GM13977 (cell line): ENCODE results near the gene SSPN.

Source experiments
- DNase-seq: peaks from one replicate; pipeline ENCODE4 v3.0.0; 2012; ENCODE audit warnings: low spot score
- in situ Hi-C: fragments of 300-500 bp; cut with MboI; formaldehyde crosslinking; loops from one replicate; pipeline ENCODE4 v1.12.0; 2022; ENCODE audit warnings: low sequenced_read_pairs, low pct_unique_long_range_greater_than_20kb, mixed read lengths, inconsistent platforms; ENCODE audit not compliant: unreplicated experiment
- TF ChIP-seq, protein P1 (sequence below): IDR thresholded peaks from 2 replicates; pipeline ENCODE4 v1.5.1; 2012; ENCODE audit warnings: mild to moderate bottlenecking, control low read depth; ENCODE audit not compliant: insufficient read depth; ENCODE audit errors: extremely low read depth, missing control alignments

Gene SSPN

DNA sequence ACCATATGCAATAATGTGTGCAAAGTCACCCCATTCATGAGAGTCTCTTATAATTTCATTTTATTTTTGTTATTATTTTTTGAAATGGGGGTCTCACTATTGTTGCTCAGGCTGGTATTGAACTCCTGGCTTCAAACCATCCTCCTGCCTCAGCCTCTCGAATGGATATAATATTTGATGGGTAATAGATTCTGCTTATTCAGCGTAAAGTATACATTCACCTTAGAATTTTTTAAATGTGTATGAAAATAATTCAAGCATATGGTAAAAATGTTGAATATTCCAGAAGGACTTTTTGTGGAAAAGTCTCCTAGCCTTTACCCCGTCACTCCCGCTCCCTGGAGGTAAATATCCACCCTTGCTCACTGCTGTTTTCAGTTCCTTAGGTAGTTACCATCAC lies 23.4 kb upstream of the SSPN start:
- in situ Hi-C loops, result no loop called here
- TF ChIP-seq, protein P1, sequence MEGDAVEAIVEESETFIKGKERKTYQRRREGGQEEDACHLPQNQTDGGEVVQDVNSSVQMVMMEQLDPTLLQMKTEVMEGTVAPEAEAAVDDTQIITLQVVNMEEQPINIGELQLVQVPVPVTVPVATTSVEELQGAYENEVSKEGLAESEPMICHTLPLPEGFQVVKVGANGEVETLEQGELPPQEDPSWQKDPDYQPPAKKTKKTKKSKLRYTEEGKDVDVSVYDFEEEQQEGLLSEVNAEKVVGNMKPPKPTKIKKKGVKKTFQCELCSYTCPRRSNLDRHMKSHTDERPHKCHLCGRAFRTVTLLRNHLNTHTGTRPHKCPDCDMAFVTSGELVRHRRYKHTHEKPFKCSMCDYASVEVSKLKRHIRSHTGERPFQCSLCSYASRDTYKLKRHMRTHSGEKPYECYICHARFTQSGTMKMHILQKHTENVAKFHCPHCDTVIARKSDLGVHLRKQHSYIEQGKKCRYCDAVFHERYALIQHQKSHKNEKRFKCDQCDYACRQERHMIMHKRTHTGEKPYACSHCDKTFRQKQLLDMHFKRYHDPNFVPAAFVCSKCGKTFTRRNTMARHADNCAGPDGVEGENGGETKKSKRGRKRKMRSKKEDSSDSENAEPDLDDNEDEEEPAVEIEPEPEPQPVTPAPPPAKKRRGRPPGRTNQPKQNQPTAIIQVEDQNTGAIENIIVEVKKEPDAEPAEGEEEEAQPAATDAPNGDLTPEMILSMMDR, result no peak
- DNase-seq, result no peak

DNA sequence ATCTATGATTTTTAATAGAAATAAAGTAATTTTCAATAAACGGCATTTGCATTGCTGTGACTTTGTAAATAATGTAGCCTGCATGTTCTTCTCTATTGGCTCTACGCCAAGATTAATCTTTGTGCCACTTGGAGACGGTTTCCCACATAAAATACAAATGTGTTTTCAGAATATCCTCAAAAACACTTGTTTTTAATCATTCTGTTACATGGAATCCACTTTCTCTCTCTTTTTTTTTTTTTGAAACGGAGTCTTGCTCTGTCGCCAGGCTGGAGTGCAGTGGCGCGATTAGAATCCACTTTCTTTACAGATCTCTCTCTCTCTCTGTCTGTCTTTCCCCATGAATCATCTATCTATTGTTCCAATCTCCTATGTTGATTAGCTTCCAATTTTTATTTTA lies 22.8 kb upstream of the SSPN start:
- DNase-seq, result no peak
- TF ChIP-seq, protein P1, result no peak
- in situ Hi-C loops, result no loop called here

DNA sequence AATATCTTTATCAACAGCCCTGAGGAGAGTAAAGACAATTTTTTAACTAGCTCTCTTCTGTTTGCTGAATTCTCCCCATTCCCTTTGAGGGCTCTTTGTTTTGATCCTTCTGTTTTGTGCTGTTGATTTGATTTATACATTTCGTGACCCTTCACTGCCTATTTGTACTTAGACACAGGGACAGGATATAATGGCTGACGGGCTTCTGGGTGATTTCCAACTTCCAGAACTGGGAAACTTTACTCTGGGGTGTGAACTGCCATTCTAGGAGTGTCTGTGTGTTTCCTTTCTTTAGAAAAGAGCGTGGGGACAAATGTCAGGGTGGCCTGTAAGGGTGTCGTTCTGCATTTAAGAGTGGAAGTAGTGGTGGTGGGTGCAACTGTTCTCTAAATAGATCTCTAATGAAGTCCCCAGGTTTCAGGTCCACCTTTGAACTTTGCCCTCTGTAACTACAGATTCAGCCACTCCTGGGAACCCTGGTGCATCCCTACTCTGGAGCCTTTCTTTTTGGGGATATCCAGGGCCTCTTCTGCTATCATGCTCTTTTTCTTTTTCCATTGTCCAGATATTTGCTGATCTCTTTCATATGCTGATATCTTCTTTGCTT lies 22.3 kb upstream of the SSPN start:
- in situ Hi-C loops, result no loop called here
- TF ChIP-seq, protein P1, result no peak
- DNase-seq, result no peak

DNA sequence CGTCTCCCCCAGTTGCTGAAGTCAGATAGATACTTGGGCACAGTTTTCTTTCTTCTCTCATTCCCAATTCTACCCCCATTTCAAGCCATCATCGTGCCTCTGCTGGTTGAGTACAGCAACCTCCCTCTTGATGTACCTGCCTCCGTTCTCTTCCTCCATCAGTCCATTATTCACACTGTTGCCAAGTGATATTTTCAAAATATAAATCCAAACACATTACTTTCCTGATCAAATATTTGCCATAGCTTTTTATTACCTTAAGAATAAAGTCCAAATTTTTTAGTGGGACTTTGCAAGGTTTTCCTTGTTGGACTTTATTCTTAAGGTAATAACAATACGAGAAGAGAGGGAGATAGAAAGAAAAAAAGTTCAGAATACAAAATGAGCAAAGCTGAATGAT lies 18.6 kb upstream of the SSPN start:
- TF ChIP-seq, protein P1, result no peak
- no peak for DNase-seq
- in situ Hi-C loops, result no loop called here

DNA sequence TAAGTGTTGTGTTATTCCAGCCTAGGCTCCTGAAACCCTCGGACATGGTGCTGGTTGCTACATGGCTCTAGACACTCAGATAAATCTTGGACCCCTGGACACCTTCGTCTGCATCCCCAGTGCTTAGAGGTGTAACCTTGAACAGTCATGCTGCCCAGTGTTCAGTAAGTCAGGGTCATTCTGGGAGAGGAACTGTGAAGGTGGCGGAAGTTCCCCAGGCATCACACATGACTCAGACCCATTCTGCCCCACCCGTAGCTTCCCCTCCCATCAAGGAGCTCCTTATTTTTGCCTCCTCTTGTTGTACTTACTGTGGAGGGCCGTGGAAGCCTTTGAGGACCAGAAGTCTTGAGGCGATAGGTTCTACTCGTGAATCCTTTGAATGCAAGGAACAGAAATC lies 18.1 kb upstream of the SSPN start:
- TF ChIP-seq, protein P1, result no peak
- no peak for DNase-seq
- in situ Hi-C loops, result no loop called here

DNA sequence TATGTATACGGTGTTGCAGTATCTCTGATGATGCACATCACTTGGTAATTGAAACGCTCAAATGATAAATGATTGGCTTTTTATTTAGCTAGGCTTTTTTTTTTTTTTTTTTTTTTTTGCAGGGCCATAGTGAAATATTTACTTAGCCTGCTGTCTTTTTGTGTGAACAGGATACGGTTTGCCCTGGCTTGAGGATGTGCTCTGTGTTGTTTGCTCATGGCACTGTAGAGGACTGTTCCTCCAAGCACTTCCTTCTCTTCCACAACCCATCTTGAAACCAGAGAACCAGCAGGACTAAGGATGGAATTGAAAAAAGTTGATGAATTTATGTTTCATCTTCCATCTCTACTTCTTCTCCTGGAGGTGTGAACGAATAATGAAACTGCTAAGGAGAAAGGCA lies 15.5 kb upstream of the SSPN start:
- in situ Hi-C loops, result no loop called here
- no peak for DNase-seq
- TF ChIP-seq, protein P1, result no peak

DNA sequence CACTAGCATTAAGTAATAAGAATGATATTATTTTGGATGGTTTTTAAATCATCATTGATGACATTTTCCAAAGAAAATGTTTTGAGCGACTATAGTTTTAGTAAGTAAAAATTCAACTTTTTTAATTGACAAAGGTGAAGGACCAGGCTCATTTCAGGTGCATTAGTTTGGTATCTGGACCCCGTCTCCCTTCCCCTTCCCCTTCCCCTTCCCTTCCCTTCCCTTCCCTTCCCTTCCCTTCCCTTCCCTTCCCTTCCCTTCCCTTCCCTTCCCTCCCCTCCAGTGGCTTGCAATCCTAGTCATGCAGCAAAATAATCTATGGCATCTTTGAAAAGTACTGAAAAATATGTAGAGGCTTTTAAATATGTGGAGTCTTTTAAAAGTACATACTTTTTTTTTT lies 13.0 kb upstream of the SSPN start:
- TF ChIP-seq, protein P1, result no peak
- in situ Hi-C loops, result no loop called here
- DNase-seq, result no peak
